ENCODE results near the gene LIN7A. TPM values are rescaled to one million over a fixed set of nuclear protein-coding genes. Genes with fewer than 3 reads are reported as not detected.

LIN7A gene
- total and polyA plus RNA-seq, 2 of the 8 experiments (the other 6 are each of a cell fraction or from before 2014, with no cell fraction given), result 5.8 to 22.0 TPM

DNA sequence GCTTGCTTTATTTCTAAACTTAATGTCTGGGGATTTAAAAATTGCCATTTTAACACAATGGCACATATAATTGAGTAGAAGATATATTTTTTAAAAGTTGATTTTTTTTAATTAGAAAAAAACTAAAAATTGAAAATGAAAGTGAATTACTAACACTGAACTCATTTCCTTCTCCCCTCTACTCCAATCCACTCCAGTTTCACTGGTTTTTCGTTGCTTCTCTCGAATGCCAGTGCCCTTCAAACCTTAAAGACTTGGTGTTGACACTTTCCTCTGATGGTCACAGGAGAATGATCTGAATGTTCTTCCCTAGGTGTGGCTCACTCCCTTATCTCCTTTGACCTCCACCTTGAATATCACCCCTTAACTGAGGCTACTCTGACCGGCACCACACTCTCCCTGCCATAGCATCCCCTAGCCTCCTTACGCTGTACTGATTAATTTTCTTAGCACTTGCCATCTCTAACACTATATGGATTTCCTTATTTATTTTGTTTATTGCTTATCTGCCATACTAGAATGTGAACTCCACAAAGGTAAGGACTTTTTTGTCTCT lies 107.1 kb downstream of the LIN7A start:
- DNase-seq (ENCODE audit: low read depth in 1 of 2, low spot score in 2 of 2) (no peak), FAIRE-seq (no peak)
- Histone ChIP-seq H3K9me3 (ENCODE audit: insufficient read depth in 2 of 2, low read depth in 1 of 2, low read length in 1 of 2) (no peaks in the 10 kb centered on the region), H2BK5ac (ENCODE audit: low read depth, low read length) (no peak overlapping the region), H3K4me1 (replicated peaks in 1 of 4; ENCODE audit: control insufficient read depth in 3 of 4, insufficient read depth in 4 of 4, low read length in 3 of 4) (no peaks in the 10 kb centered on the region; a peak in 1 of 7 replicates), H2BK15ac (ENCODE audit: low read length) (no peak overlapping the region), H2BK20ac (ENCODE audit: low read length) (no peak overlapping the region), H3K56ac (replicated peaks; ENCODE audit: insufficient read length, low read depth, low read length) (no peak overlapping the region), H3K14ac (ENCODE audit: insufficient read length) (no peak overlapping the region), H3K18ac (ENCODE audit: extremely low read depth, low read length) (no peak overlapping the region), H4K20me1 (replicated peaks in 1 of 2; ENCODE audit: control insufficient read depth in 1 of 2, insufficient read depth in 2 of 2, low read length in 2 of 2) (no peaks in the 10 kb centered on the region), H4K8ac (ENCODE audit: extremely low read depth, insufficient read depth, low read length) (no peak overlapping the region), H3K36me3 (ENCODE audit: control insufficient read depth in 2 of 4, insufficient read depth in 4 of 4, low read length in 3 of 4) (no peaks in the 10 kb centered on the region), H3K4ac (replicated peaks; ENCODE audit: insufficient read length, low read depth, low read length) (no peak overlapping the region), H3K79me1 (ENCODE audit: low read depth, low read length) (no peaks in the 10 kb centered on the region), H3K79me2 (ENCODE audit: control insufficient read depth in 1 of 2, insufficient read depth in 2 of 2, low read length in 2 of 2) (no peaks in the 10 kb centered on the region), H3K4me2 (ENCODE audit: insufficient read depth in 1 of 2, low read depth in 2 of 2, low read length in 2 of 2) (no peak overlapping the region), H4K91ac (replicated peaks; ENCODE audit: insufficient read length, low read length) (no peak overlapping the region), H2AK5ac (ENCODE audit: low read depth, low read length) (no peak overlapping the region; the same call in 1 of the 2 replicates), H2BK12ac (ENCODE audit: low read depth, low read length) (no peak overlapping the region), H3K4me3 (ENCODE audit: extremely low read depth in 1 of 4, insufficient read depth in 2 of 4, low read depth in 3 of 4, low read length in 4 of 4) (no peak overlapping the region), H4K5ac (ENCODE audit: insufficient read length, low read depth, low read length) (no peak overlapping the region), H2BK120ac (replicated peaks; ENCODE audit: low read depth, low read length) (no peak overlapping the region), H3K9ac (replicated peaks in 1 of 4; ENCODE audit: extremely low read depth in 1 of 4, low read depth in 3 of 4, low read length in 3 of 4) (no peak overlapping the region), H3K23ac (ENCODE audit: insufficient read length) (no peak overlapping the region), H3K27ac (ENCODE audit: low read depth, low read length) (no peak overlapping the region), H2AFZ (ENCODE audit: low read length) (no peak overlapping the region), H3K27me3 (replicated peaks in 1 of 4; ENCODE audit: control insufficient read depth in 3 of 4, extremely low read depth in 1 of 4, insufficient read depth in 3 of 4, low read length in 3 of 4) (no peaks in the 10 kb centered on the region), H3K23me2 (ENCODE audit: low read depth, low read length) (no peaks in the 10 kb centered on the region)
- TF ChIP-seq BACH1 (IDR thresholded peaks at IDR 0.05; ENCODE audit: low read length) (no peak), SRF (IDR thresholded peaks at IDR 0.05; ENCODE audit: low read depth, low read length) (no peak), CTBP2 (IDR thresholded peaks at IDR 0.05; ENCODE audit: borderline replicate concordance, insufficient read depth, insufficient read length, low read length) (no peak), CREB1 (IDR thresholded peaks at IDR 0.05) (no peak), TCF12 (IDR thresholded peaks at IDR 0.05; ENCODE audit: low read depth, low read length) (no peak), ZNF274 (IDR thresholded peaks at IDR 0.05; ENCODE audit: borderline replicate concordance, extremely low read depth, low read length) (no peak), EZH2 (IDR thresholded peaks at IDR 0.05; ENCODE audit: low read depth, low read length, severe bottlenecking) (no peak), HDAC2 (IDR thresholded peaks at IDR 0.05; ENCODE audit: borderline replicate concordance in 1 of 2, low read depth in 2 of 2, low read length in 2 of 2) (no peak)
- TF ChIP-seq, protein P1, sequence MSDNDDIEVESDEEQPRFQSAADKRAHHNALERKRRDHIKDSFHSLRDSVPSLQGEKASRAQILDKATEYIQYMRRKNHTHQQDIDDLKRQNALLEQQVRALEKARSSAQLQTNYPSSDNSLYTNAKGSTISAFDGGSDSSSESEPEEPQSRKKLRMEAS (IDR thresholded peaks at IDR 0.05), result no peak
- CTCF ChIA-PET (ENCODE audit: partially characterized antibody), result no interaction called here
- WGBS, 2 experiments (ENCODE audit: extremely low coverage in 1 of 2, insufficient coverage in 1 of 2, insufficient read length in 1 of 2, insufficient replicate concordance in 2 of 2, low coverage in 1 of 2, low lambda C conversion rate in 2 of 2, missing lambda C conversion rate in 1 of 2), result 93% methylated on average over 4 of the region's 4 CpGs; no CpG with 5 or more reads in 1 of the 2 experiments
- POLR2A ChIA-PET (ENCODE audit: partially characterized antibody), result interaction anchor here (1.0 kb wide), 1 partner anchor 10 kb away, joined by 3 read pairs; no protein-coding TSS in a partner anchor
